HG03196 (cell line): ENCODE measurements around the gene PRKAR2A.
"Not testable (repeated sequence)": the region's sequence is repeated elsewhere in the genome, so short reads cannot be mapped to it uniquely, and the experiment has no call there.

Experiments used
- ATAC-seq: cut with Tn5 transposase; IDR thresholded peaks from one replicate; pipeline ENCODE4 v1.9.1; 2021; ENCODE audit not compliant: unreplicated experiment

The PRKAR2A gene

DNA sequence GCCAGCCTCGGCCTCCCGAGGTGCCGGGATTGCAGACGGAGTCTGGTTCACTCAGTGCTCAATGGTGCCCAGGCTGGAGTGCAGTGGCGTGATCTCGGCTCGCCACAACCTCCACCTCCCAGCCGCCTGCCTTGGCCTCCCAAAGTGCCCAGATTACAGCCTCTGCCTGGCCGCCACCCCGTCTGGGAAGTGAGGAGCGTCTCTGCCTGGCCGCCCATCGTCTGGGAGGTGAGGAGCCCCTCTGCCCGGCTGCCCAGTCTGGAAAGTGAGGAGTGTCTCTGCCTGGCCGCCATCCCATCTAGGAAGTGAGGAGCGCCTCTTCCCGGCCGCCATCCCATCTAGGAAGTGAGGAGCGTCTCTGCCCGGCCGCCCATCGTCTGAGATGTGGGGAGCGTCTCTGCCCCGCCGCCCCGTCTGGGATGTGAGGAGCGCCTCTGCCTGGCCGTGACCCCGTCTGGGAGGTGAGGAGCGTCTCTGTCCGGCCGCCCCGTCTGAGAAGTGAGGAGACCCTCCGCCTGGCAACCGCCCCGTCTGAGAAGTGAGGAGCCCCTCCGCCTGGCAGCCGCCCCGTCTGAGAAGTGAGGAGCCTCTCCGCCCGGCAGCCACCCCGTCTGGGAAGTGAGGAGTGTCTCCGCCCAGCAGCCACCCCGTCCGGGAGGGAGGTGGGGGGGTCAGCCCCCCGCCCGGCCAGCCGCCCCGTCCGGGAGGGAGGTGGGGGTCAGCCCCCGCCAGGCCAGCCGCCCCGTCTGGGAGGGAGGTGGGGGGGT, 113.7 kb downstream of the PRKAR2A start:
- ATAC-seq, result not testable (repeated sequence)

DNA sequence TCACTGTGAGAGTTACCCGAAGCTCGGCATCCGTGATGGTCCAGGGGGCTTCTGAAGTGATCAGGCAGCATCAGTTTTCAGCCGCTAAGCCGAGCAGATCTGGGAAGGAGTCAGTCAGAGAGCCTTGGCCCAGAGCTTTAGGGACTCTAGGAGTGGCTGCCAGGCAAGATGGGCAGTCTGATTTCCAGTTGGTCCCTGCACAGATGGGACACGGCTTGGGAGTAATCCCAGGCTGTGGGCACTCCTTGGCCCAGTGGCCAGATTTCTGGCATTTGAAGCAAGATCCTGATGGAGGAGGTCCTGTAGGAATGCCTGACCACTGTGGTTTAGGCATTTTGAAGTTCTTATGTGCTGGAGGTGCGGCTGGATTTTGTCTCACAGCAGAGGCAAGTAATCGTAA, 120.2 kb downstream of the PRKAR2A start:
- no peak for ATAC-seq

DNA sequence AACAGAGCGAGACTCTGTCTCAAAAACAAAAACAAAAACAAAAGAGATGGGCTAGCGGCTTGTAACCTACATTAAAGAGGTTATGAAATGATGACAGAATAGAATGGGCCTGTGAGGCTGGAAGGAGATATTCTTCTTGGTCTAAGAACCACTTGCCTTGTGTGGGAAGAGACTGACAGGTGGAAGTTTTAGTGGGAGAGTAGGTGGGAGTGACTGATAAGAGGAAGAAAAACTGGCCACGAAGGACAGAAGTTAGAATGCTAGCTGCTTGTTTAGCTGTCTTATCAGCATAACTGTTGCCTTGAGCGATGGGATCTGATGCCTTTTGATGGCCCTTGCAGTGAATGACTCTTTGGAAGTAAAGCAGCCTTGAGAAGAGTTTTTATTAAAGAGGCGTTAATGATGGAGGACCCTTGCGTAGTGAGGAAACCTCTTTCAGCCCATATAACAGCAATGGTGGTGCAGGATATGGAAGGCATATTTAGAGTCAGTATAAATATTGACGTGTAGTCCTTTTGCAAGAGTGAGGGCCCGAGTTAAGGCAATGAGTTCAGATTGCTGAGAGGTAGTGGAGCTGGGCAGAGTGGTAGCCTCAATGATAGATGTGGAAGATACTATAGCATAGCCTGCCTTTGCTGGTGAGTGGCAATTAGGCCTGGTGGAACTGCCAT, 122.4 kb downstream of the PRKAR2A start:
- not testable (repeated sequence) for ATAC-seq

DNA sequence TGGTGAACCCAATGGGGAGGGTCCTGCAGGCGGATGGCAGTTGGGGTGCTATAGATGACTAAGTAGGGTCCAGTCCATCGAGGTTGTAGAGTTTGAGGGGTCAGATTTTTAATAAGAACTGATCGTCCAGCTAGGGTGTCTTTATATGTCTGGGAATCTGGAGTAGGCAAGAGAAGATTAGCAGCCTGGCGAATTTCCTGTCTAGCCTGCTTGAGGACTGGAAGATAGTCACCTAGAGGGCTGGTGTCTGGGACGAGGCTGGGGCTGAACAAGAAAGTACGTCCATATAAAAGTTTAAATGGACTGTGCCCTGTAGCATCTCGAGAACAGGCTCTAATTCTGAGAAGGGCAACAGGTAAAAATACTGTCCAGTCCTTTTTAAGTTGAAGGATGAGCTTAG, 123.9 kb downstream of the PRKAR2A start:
- ATAC-seq, result no peak

DNA sequence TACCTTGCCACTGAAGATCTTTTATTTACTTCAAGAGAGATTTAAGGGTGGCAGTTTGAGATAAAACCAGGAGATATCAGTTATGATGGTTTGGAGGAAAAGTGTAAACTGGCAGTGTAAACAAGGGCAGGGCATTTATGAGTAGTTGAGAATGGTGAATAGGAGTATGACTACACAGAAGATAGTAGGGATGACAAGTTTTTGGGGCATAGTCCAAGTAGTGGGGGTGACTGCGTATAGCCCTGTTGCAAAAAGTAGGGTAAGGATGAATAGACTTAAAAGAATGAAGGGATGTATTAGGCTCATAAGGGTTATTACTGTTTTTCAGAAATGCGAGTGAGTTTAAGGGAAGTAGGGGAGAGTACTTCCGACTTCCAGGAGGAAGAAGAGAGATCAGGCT, 124.4 kb downstream of the PRKAR2A start:
- ATAC-seq, result not testable (repeated sequence)

DNA sequence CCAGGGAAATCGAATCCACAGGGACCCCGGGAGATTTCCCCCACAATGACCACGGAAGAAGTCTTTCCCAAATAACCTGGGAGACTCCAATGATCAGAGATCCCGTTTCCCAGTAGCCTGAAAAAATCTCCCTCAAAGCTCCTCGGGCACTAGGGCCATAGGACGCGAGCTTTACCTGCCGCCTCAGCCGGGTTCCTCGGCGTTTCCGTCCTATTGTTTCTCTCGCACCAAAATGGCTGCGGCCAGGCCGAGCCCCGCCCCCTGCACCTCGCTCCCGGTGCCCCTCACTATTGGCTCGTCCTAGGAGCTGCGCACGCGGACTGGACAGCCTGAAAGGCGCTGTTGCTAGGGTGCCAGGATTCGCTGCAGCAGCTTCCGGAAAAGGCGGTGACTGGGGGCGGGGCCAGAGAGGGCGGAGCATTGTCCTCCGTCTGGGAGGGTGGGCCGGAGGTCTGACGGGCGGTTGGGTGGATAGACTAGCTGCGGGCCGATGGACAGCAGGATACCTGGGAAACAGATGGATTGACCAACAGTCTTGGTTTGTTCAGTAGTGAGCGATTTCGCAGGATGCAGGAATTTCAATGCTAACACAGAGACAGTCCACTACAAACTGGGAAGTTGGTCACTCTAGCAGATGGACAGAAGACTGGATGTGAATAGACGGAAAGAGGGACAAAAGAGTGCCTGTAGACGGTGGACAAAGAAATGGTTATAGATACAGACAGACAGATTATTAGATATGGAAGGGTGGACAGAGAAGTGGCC, 130.5 kb downstream of the PRKAR2A start, which contains the start of gene IP6K2:
Gene IP6K2, minus strand, starts transcription at position 240 of the 765 bp plus-strand sequence. CDS start 21,930 bp downstream, outside the sequence.
- peak; percentile 96 for ATAC-seq

DNA sequence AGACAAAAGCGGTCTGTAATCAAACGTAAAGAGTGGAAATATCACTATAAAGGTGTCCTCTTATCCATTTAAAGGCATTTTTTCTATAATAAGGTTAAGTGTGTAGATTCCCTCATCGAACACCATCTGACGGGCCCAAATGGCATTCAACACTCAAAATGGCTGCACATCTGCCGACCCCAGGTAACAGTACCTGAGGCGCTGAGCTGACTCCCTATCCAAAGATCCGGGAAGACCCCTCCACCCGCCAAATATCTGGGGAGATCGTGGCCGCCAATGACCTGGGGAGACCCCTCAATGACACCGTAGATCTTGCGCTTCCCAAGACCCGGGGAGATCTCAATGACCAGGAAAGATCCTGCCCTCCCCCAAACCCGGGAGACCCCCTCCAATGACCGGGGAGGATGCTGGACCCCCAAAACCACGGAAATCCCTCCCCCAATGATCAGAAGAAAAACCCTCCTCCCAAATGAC, 131.1 kb downstream of the PRKAR2A start:
- ATAC-seq, result no peak

DNA sequence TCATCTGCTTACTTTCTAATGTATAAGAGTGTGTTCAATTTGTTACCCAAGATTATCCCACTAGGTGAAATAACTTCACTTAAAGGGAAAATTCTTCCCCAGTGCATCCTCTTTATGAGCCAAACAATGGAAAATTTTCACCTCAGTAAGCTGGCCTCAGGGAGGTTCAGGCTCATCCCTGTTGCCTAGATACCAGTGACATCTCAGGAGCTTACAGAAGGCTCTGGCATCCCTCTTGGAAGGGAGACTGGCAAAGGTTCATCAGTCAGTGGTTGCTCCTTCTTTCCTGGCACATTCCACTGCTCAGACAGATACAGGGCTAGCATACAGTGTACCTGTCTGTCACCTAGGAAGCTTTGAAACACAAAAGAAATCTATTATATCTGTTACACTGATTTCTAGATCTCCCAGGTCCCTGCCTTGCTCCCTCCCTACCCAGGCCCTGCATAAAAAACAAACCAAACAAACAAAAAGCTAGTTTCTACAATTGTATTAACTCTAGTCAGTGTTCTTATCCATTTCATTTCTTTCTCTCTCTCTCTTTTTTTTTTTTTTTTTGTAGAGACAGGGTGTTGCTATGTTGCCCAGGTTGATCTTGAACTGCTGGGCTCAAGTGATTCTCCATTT, 132.4 kb downstream of the PRKAR2A start:
- no peak for ATAC-seq

DNA sequence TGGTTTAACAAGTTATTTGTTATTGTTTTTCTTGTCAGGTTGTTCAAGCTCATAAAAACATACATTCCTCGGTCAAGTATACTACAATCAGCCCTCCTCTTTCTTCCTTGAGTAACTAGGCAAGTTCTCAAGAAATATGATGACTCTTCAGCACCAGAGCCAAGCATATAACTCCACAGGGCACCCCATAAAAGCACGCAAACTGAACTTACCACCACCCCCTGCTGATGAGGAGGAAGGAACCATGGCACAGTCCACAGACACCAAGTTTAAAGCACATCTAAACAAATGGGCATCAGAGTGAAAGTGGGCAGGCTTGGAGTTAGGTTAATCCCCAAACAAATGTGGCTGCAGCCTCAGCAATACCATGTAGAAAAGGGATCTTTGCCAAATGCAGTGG, 135.9 kb downstream of the PRKAR2A start:
- ATAC-seq, result no peak

DNA sequence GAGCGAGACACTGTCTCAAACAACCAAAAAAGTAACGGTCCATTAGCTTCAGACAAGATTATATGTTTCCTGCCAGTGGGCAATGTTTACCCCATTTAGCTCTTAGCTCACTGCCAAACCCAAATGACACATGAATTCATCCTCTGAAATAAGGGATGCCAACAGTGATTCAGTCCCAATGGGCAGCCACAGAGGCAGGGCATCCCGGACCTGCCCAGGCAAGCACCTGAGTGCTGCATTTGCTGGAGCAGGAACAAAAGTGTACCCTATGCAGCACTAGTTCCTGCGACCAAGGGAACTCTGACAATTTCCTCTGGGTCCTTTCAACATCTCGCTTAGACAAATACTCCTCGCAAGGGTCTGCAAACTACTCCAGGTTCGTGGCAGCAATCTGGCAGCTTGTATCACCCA, 138.6 kb downstream of the PRKAR2A start:
- ATAC-seq, result no peak

DNA sequence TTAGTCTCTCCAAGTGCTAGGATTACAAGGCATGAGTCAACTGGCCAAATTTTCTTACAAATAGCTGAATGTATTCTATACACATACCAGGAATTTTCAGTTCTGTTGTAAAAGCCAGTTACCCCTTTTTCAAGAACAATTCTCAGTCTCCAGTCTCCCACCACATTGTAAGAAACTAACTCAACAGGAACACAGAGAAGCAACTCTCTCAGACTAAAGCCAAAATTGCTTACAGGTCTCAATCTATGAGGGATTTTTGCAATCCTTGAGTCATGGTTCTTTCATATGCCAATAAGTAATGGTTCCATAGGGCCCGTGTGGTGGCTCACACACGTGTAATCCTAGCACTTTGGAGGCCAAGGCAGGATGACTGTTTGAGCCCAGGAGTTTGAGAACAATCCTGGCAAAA, 139.2 kb downstream of the PRKAR2A start:
- ATAC-seq, result no peak

DNA sequence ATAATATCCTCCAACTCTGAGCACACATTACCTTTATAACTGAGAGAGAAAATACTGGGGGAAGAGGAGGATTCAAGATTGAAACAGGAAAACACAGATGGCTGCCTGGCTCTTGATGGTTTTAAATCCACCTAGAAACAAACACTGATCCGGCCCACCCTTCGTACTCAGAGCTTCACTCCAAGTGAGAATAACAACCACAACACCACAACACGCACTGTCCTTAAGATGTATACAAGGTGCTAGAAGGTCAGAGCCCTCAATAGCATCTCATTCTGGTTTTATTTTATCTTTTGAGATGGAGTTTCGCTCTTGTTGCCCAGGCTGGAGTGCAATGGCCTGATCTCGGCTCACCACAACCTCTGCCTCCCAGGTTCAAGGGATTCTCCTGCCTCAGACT, 140.5 kb downstream of the PRKAR2A start:
- no peak for ATAC-seq

DNA sequence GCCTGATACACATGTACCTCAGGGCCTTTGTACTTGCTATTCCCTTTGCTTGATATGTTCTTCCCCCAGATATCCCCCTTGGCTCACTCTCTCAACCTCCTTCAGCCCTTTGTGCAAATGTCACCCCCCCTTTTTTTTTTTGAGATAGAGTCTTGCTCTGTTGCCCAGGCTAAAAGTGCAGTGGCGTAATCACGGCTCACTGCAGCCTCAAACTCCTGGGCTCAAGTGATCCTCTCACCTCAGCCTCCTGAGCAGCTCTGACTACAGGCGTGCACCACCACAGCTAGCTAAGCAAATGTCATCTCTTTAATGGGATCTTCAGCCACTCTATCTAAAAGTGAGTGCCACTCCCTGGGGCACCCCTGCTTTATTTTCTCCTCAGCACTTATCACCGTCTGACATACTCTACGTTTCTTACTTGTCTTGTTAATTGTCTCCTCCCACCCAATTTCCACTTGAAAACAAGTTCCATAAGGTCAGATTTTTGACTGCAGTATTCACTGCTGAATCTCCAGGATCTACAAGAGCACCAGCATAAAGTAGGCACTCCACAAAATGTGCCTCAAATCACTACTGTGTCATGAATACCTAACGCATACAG, 145.3 kb downstream of the PRKAR2A start:
- no peak for ATAC-seq

DNA sequence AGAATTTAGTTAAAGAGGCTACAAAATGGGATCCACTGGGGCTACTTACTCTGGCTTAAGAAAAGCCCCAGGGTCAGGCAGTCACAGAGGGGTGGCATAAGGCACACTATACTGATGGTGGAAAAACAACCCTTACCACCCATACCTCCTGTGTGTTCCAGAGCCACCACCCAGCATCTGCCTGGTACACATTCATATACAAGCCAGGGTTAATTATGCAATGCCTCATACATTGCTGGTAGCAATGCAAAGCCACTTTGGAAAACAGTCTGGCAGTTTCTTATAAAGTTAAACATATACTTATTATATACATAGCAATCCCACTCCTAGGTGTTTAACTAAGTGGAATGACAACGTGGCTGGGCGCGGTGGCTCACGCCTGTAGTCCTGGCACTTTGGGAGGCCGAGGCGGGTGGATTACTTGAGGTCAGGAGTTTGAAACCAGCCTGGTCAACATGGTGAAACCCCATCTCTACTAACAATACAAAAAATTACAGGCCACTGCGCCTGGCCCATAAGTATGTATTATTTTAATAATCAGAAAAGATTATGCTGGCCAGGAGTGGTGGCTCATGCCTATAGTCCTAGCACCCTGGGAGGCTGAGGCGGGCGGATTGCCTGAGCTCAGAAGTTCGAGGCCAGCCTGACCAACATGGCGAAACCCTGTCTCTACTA, 146.8 kb downstream of the PRKAR2A start:
- no peak for ATAC-seq

DNA sequence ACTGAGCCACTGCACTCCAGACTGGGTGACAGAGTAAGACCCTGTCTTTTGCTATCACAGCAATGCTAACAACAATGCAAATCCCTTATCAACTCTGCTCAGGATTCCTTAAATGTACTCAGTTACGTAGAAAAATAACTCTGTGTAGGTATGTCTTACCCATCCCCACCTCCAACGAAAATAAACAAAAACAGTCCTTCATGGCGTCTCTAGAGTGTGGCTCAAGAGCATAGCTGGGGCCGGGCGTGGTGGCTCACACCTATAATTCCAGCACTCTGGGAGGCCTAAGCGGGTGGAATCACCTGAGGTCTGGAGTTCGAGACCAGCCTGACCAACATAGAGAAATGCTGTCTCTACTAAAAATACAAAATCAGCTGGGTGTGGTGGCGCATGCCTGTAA, 148.8 kb downstream of the PRKAR2A start:
- no peak for ATAC-seq

DNA sequence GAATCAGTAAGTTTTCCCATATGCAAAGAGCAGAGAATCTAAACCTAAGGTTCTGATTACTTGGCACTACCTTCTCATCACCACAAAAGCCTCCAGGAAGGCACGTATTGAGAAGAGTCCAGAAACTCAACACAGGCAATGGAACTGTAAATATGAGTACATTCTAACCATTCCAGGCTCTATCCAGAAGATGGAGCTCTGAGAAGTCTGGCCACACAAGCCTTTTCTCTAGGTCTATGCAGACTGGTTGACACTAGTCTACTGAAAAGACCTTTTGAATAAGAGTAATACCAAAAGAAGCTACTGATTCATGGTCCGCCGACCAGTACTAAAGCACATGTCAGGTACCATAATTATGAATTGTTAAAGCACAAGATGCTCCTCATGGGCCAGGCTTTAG, 149.7 kb downstream of the PRKAR2A start:
- no peak for ATAC-seq

DNA sequence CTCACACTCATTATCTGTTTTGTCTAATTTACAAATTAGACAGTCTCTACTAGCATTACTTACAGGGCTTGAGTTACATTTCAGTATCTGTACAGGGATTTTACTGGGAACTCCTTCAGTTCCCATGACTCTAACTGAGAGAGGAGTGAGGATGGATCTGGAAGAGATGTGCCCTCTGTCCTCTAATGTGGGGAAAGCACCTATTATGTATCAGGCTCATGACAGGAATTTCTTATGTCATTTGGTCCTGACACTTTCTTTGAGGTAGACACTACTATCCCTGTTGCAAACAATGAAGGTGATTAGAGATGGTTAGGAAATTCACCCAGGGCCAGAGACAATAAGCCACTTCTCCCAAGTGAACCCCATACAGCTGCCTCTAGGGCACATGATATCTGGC, 151.1 kb downstream of the PRKAR2A start:
- ATAC-seq, result no peak
